PC-3 (cell line): ENCODE results near the gene NSUN2. TPM values are rescaled to one million over a fixed set of nuclear protein-coding genes. Genes with fewer than 3 reads are reported as not detected.

ENCODE experiments used
- ATAC-seq: fragments of 200-7000 bp; cut with Tn5 transposase; 2 replicates; pipeline ENCODE4 v1.9.1; 2020; ENCODE audit warnings: mild to moderate bottlenecking, moderate library complexity
- BruUV-seq: library from RNA; stranded (reverse); fragments of 400-500 nt; replicated peaks from 2 replicates; lab custom pipeline; 2021; lab: Mats Ljungman, UMichigan
- CTCF ChIA-PET: fragments of 300-600 bp; sonication (Branson Sonifier 250); formaldehyde crosslinking; loops from one replicate; lab custom pipeline; 2022; ENCODE audit warnings: antibody characterized with exemption; lab: Charles Lee
- POLR2A ChIA-PET: fragments of 300-600 bp; sonication (Branson Sonifier 250); formaldehyde crosslinking; loops from one replicate; lab custom pipeline; 2022; ENCODE audit warnings: antibody characterized with exemption; ENCODE audit not compliant: unreplicated experiment; lab: Charles Lee
- DNase-seq: peaks from one replicate; pipeline ENCODE4 v3.0.0-alpha.2; 2015
- H2AFZ ChIP-seq: fragments of 300-600 bp; sonication (generic); 2 replicates; pipeline ENCODE4 v1.6.0; 2016; ENCODE audit warnings: antibody characterized with exemption, low read length
- H3F3A ChIP-seq: fragments of 300-600 bp; sonication (generic); one replicate; pipeline ENCODE4 v1.6.0; 2017; ENCODE audit warnings: antibody characterized with exemption, low read length, control low read depth, mild to moderate bottlenecking; ENCODE audit not compliant: unreplicated experiment
- H3K27ac ChIP-seq: fragments of 300-600 bp; sonication (generic); 2 replicates; pipeline ENCODE4 v1.5.1; 2016; ENCODE audit warnings: mild to moderate bottlenecking, low read length
- H3K27me3 ChIP-seq: fragments of 300-600 bp; sonication (generic); 2 replicates; pipeline ENCODE4 v1.6.1; 2016; ENCODE audit warnings: low read length, mixed read lengths
- H3K36me3 ChIP-seq: fragments of 300-600 bp; sonication (generic); 2 replicates; pipeline ENCODE4 v1.6.1; 2016; ENCODE audit warnings: low read depth, mixed run types, low read length, mixed read lengths
- H3K4me1 ChIP-seq: fragments of 300-600 bp; sonication (generic); 2 replicates; pipeline ENCODE4 v1.5.1; 2016; ENCODE audit warnings: low read length; ENCODE audit not compliant: insufficient read depth
- H3K4me2 ChIP-seq: fragments of 300-600 bp; sonication (generic); 2 replicates; pipeline ENCODE4 v1.6.0; 2016; ENCODE audit warnings: low read length
- H3K4me3 ChIP-seq: fragments of 300-600 bp; sonication (generic); 2 replicates; pipeline ENCODE4 v1.5.1; 2016; ENCODE audit warnings: mild to moderate bottlenecking, low read length, mixed read lengths
- H3K79me2 ChIP-seq: fragments of 300-600 bp; sonication (generic); 2 replicates; pipeline ENCODE4 v1.6.1; 2017; ENCODE audit warnings: low read length, mixed read lengths
- H3K9ac ChIP-seq: fragments of 300-600 bp; sonication (generic); 2 replicates; pipeline ENCODE4 v1.6.0; 2016; ENCODE audit warnings: mild to moderate bottlenecking, low read length
- H3K9me2 ChIP-seq: fragments of 300-600 bp; sonication (generic); replicated peaks from 2 replicates; pipeline ENCODE4 v1.6.1; 2016; ENCODE audit warnings: mixed run types, low read length, mixed read lengths
- H3K9me3 ChIP-seq: fragments of 300-600 bp; sonication (generic); 2 replicates; pipeline ENCODE4 v1.6.1; 2016; ENCODE audit warnings: low read length, mixed read lengths
- H4K20me1 ChIP-seq: fragments of 300-600 bp; sonication (generic); 2 replicates; pipeline ENCODE4 v1.6.1; 2016; ENCODE audit warnings: low read length, mixed read lengths
- CTCF ChIP-seq: fragments of 300-600 bp; sonication (generic); conservative IDR thresholded peaks from 2 replicates; pipeline ENCODE4 v1.5.1; 2017; ENCODE audit warnings: antibody characterized with exemption, low read depth, mild to moderate bottlenecking, low read length
- EZH2 ChIP-seq: fragments of 300-600 bp; sonication (generic); IDR thresholded peaks from one replicate; pipeline ENCODE4 v1.6.1; 2017; ENCODE audit warnings: antibody characterized with exemption, mild to moderate bottlenecking, low read length; ENCODE audit not compliant: unreplicated experiment
- EZH2phosphoT487 ChIP-seq: fragments of 300-600 bp; sonication (generic); IDR thresholded peaks from 2 replicates; pipeline ENCODE4 v1.6.1; 2018; ENCODE audit warnings: mild to moderate bottlenecking, antibody characterized with exemption, low read length, borderline replicate concordance
- intact Hi-C: fragments of 100-400 bp; cut with micrococcal nuclease; formaldehyde crosslinking; loops from 2 replicates; pipeline ENCODE4 v1.9.0; 2023
- total RNA-seq: library from RNA; depleted of rRNA; stranded (reverse); fragments of >200 nt; gene quantifications from 2 replicates; pipeline ENCODE4 v1.2.3, GENCODE V29; 2014

The NSUN2 gene
- total RNA-seq, 1 experiment from 2014 or later = 351 TPM

- no peak for DNase-seq
- no peaks in the 10 kb centered on the region for H3K4me1 ChIP-seq
- no peaks in the 10 kb centered on the region for H3K9me3 ChIP-seq
- no peak overlapping the region for H3K27ac ChIP-seq
- H3K4me3 ChIP-seq = no peak overlapping the region
- H2AFZ ChIP-seq = no peak overlapping the region
- H3F3A ChIP-seq = no peaks in the 10 kb centered on the region
- no peaks in the 10 kb centered on the region for H3K36me3 ChIP-seq
- intact Hi-C loops = no loop called here
- TF ChIP-seq EZH2phosphoT487 = no peak
- TF ChIP-seq CTCF = no peak
- no peak for TF ChIP-seq EZH2
- H3K79me2 ChIP-seq = no peaks in the 10 kb centered on the region
- CTCF ChIA-PET = no interaction called here
- BruUV-seq = no TSS peak
- H3K4me2 ChIP-seq = no peak overlapping the region
- no peak for ATAC-seq
- H3K27me3 ChIP-seq = peaks cover 54% of the 10 kb centered on the region
- POLR2A ChIA-PET = no interaction called here
- H4K20me1 ChIP-seq = no peaks in the 10 kb centered on the region
- H3K9me2 ChIP-seq = no peaks in the 10 kb centered on the region
- no peak overlapping the region for H3K9ac ChIP-seq
Measured at GRCh38 chr5:6582507-6583048, 50.3 kb downstream of the NSUN2 start.

- Histone ChIP-seq H3K4me2 (no peak overlapping the region), H4K20me1 (no peaks in the 10 kb centered on the region), H3K9me3 (no peaks in the 10 kb centered on the region), H3K27ac (no peak overlapping the region), H3K79me2 (no peaks in the 10 kb centered on the region), H3K27me3 (peaks cover 52% of the 10 kb centered on the region), H3K4me1 (no peaks in the 10 kb centered on the region), H3K4me3 (no peak overlapping the region), H3K9me2 (no peaks in the 10 kb centered on the region), H3K9ac (no peak overlapping the region), H3F3A (no peaks in the 10 kb centered on the region), H2AFZ (no peak overlapping the region), H3K36me3 (no peaks in the 10 kb centered on the region)
- intact Hi-C loops = no loop called here
- BruUV-seq = no TSS peak
- ChIA-PET POLR2A (no interaction called here), CTCF (no interaction called here)
- ATAC-seq (no peak), DNase-seq (no peak)
- TF ChIP-seq CTCF = no peak
- TF ChIP-seq EZH2 = no peak
- TF ChIP-seq EZH2phosphoT487 = no peak
Measured at GRCh38 chr5:6581559-6582426, 51.1 kb downstream of the NSUN2 start.

- Histone ChIP-seq H3K27ac (no peak overlapping the region), H3F3A (no peaks in the 10 kb centered on the region), H3K4me2 (no peak overlapping the region), H3K79me2 (no peaks in the 10 kb centered on the region), H3K27me3 (peaks cover 47% of the 10 kb centered on the region), H3K36me3 (no peaks in the 10 kb centered on the region), H3K4me3 (no peak overlapping the region), H3K4me1 (no peaks in the 10 kb centered on the region), H2AFZ (no peak overlapping the region), H3K9me2 (no peaks in the 10 kb centered on the region), H4K20me1 (no peaks in the 10 kb centered on the region), H3K9ac (no peak overlapping the region), H3K9me3 (no peaks in the 10 kb centered on the region)
- POLR2A ChIA-PET = no interaction called here
- intact Hi-C loops = no loop called here
- BruUV-seq = no TSS peak
- TF ChIP-seq EZH2phosphoT487 (no peak), CTCF (no peak), EZH2 (no peak)
- no peak for DNase-seq
- ATAC-seq = no peak
- CTCF ChIA-PET = no interaction called here
Measured at GRCh38 chr5:6581090-6581489, 51.8 kb downstream of the NSUN2 start.
